ENCODE measurements around the gene SLC22A23. TPM values are rescaled to one million over a fixed set of nuclear protein-coding genes. Genes with fewer than 3 reads are reported as not detected.

Gene SLC22A23
- total RNA-seq, 2 donors from 2014 or later, result 53.1 to 129 TPM

GRCh38 chr6:3398165-3398562 lies 58.7 kb downstream of the SLC22A23 start:
- Histone ChIP-seq H3K9me3 (no peaks in the 10 kb centered on the region), H3K36me3 (no peaks in the 10 kb centered on the region), H3K27me3 (replicated peaks; ENCODE audit: insufficient read depth) (no peaks in the 10 kb centered on the region), H3K4me1 (replicated peaks) (peaks cover 18% of the 10 kb centered on the region), H3K27ac (peak overlapping the region; percentile 32 to 73), H3K4me3 (no peak overlapping the region)
- WGBS, result 9% methylated on average over 3 of the region's 3 CpGs
- intact Hi-C loops (cut with DNase I), result no loop called here
- no peak for DNase-seq (ENCODE audit: low spot score)
- TF ChIP-seq POLR2A (IDR thresholded peaks at IDR 0.05) (no peak), POLR2AphosphoS5 (IDR thresholded peaks at IDR 0.05) (no peak), CTCF (IDR thresholded peaks at IDR 0.05) (no peak)

- Histone ChIP-seq H3K4me1 (replicated peaks) (peaks cover 15% of the 10 kb centered on the region), H3K27ac (peak overlapping the region; percentile 32 to 73)
Measured at GRCh38 chr6:3397229-3398164, 59.4 kb downstream of the SLC22A23 start.

GRCh38 chr6:3396503-3397180 lies 60.2 kb downstream of the SLC22A23 start:
- peak; percentile 57 for DNase-seq (ENCODE audit: low spot score)
- Histone ChIP-seq H3K4me1 (replicated peaks) (peaks cover 15% of the 10 kb centered on the region), H3K4me3 (no peak overlapping the region), H3K36me3 (no peaks in the 10 kb centered on the region), H3K27me3 (replicated peaks; ENCODE audit: insufficient read depth) (no peaks in the 10 kb centered on the region), H3K27ac (peak overlapping the region in 1 of 2 donors; percentile 73), H3K9me3 (no peaks in the 10 kb centered on the region)
- 69% methylated on average over 19 of the region's 19 CpGs for WGBS
- intact Hi-C loops (cut with DNase I), result no loop called here
- no peak for TF ChIP-seq POLR2A (IDR thresholded peaks at IDR 0.05)
- TF ChIP-seq POLR2AphosphoS5 (IDR thresholded peaks at IDR 0.05), result peak; percentile 27

More at GRCh38 chr6:3397229-3398164, 59.4 kb downstream of the SLC22A23 start:
- 68% methylated on average over 7 of the region's 7 CpGs for WGBS
- TF ChIP-seq POLR2AphosphoS5 (IDR thresholded peaks at IDR 0.05), result no peak
- TF ChIP-seq POLR2A (IDR thresholded peaks at IDR 0.05), result no peak
- no peak for TF ChIP-seq CTCF (IDR thresholded peaks at IDR 0.05)
- no peak overlapping the region for H3K4me3 ChIP-seq
- H3K27me3 ChIP-seq (replicated peaks; ENCODE audit: insufficient read depth), result no peaks in the 10 kb centered on the region
- intact Hi-C loops (cut with DNase I), result no loop called here
- no peak for DNase-seq (ENCODE audit: low spot score)
- H3K36me3 ChIP-seq, result no peaks in the 10 kb centered on the region
- H3K9me3 ChIP-seq, result no peaks in the 10 kb centered on the region

GRCh38 chr6:3394671-3395070 lies 62.2 kb downstream of the SLC22A23 start:
- Histone ChIP-seq H3K4me3 (no peak overlapping the region), H3K27me3 (replicated peaks; ENCODE audit: insufficient read depth) (no peaks in the 10 kb centered on the region), H3K27ac (no peak overlapping the region), H3K36me3 (no peaks in the 10 kb centered on the region), H3K4me1 (replicated peaks) (peaks cover 15% of the 10 kb centered on the region), H3K9me3 (no peaks in the 10 kb centered on the region)
- TF ChIP-seq POLR2A (IDR thresholded peaks at IDR 0.05), result no peak
- intact Hi-C loops (cut with DNase I), result no loop called here
- WGBS, result 89% methylated on average over 7 of the region's 7 CpGs
- no peak for DNase-seq (ENCODE audit: low spot score)

- 76% methylated on average over 8 of the region's 8 CpGs for WGBS
- H3K4me3 ChIP-seq, result no peak overlapping the region
- intact Hi-C loops (cut with DNase I), result no loop called here
- no peaks in the 10 kb centered on the region for H3K9me3 ChIP-seq
- TF ChIP-seq CTCF (IDR thresholded peaks at IDR 0.05) (no peak), POLR2AphosphoS5 (IDR thresholded peaks at IDR 0.05) (no peak), POLR2A (IDR thresholded peaks at IDR 0.05) (no peak)
- no peak overlapping the region for H3K27ac ChIP-seq
- H3K36me3 ChIP-seq, result no peaks in the 10 kb centered on the region
- DNase-seq (ENCODE audit: low spot score), result no peak
- H3K4me1 ChIP-seq (replicated peaks), result peaks cover 11% of the 10 kb centered on the region
- H3K27me3 ChIP-seq (replicated peaks; ENCODE audit: insufficient read depth), result no peaks in the 10 kb centered on the region
Measured at GRCh38 chr6:3393836-3394202, 63.0 kb downstream of the SLC22A23 start.
